DND-41 (cell line): Measurements from ENCODE around the gene CDCA7L.

Experiments
- ATAC-seq: fragments of 200-7000 bp; cut with Tn5 transposase; 3 replicates; pipeline ENCODE4 v1.9.1; 2021; ENCODE audit warnings: low read depth; ENCODE audit not compliant: insufficient read depth
- DNase-seq: peaks from one replicate; pipeline ENCODE4 v3.0.0-alpha.2; 2020
- H2AFZ ChIP-seq: 2 replicates; pipeline ENCODE4 v1.6.0; 2012; ENCODE audit warnings: low read depth, low read length
- H3K27ac ChIP-seq: 2 replicates; pipeline ENCODE4 v1.5.1; 2012; ENCODE audit warnings: low read length, inconsistent platforms
- H3K27me3 ChIP-seq: fragments of 200-600 bp; sonication (generic); 2 replicates; pipeline ENCODE4 v1.6.0; 2012; ENCODE audit warnings: low read length, mild to moderate bottlenecking, inconsistent platforms; ENCODE audit not compliant: insufficient read depth, poor library complexity
- H3K36me3 ChIP-seq: 2 replicates; pipeline ENCODE4 v1.5.1; 2012; ENCODE audit warnings: low read length, inconsistent platforms; ENCODE audit not compliant: insufficient read depth
- H3K4me1 ChIP-seq: 2 replicates; pipeline ENCODE4 v1.5.1; 2012; ENCODE audit warnings: mild to moderate bottlenecking, low read length; ENCODE audit not compliant: insufficient read depth
- H3K4me2 ChIP-seq: 2 replicates; pipeline ENCODE4 v1.6.0; 2012; ENCODE audit warnings: mild to moderate bottlenecking, moderate library complexity, low read length, inconsistent platforms; ENCODE audit not compliant: insufficient read depth
- H3K4me3 ChIP-seq, 2 experiments: fragments of 200-600 bp in 1 of 2; shearing (Covaris generic) in 1 of 2; 2 replicates each; pipeline ENCODE4 v1.5.1; 2012 to 2016; ENCODE audit warnings: inconsistent platforms in 2 of 2, low read length in 2 of 2, mild to moderate bottlenecking in 2 of 2, low read depth in 1 of 2, moderate library complexity in 1 of 2
- H3K79me2 ChIP-seq: 2 replicates; pipeline ENCODE4 v1.6.0; 2012; ENCODE audit warnings: low read length, inconsistent platforms; ENCODE audit not compliant: insufficient read depth
- H3K9ac ChIP-seq: 2 replicates; pipeline ENCODE4 v1.6.0; 2012; ENCODE audit warnings: low read depth, mild to moderate bottlenecking, inconsistent platforms, low read length, moderate library complexity
- H3K9me3 ChIP-seq: 2 replicates; pipeline ENCODE4 v1.5.1; 2012; ENCODE audit warnings: low read length, moderate library complexity, mild to moderate bottlenecking, inconsistent platforms; ENCODE audit not compliant: insufficient read depth, severe bottlenecking
- H4K20me1 ChIP-seq: 2 replicates; pipeline ENCODE4 v1.6.0; 2012; ENCODE audit warnings: low read length; ENCODE audit not compliant: insufficient read depth
- EZH2 ChIP-seq: IDR thresholded peaks from 3 replicates; pipeline ENCODE4 v1.6.1; 2012; ENCODE audit warnings: borderline replicate concordance, low read depth, mild to moderate bottlenecking, moderate library complexity, low read length, inconsistent platforms; ENCODE audit not compliant: severe bottlenecking
- TF ChIP-seq, protein P1 (sequence below): IDR thresholded peaks from 2 replicates; pipeline ENCODE4 v1.5.1; 2012; ENCODE audit warnings: borderline replicate concordance, low read length, moderate library complexity, mild to moderate bottlenecking; ENCODE audit not compliant: poor library complexity, severe bottlenecking; ENCODE audit errors: extremely low read depth

The CDCA7L gene

DNA sequence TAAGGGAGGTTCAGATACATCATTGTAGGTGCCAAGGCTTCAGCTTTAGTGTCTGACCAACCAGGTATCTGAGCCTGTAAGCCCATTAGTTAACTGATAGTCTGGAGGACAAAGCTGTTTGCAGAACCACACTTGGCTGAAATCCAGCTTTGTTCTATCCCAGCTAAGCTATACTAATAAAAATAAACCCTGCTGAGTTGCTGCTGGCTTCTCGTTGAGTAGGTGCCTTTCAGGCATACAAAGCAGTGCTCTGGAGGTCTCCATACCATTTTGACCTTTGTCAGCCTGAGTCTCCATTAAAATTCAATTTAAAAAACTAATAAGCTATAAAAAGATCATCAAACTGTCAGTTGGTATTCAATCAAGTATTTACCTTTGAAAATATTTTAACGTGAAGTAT is 22.0 kb downstream of the CDCA7L start:
- Histone ChIP-seq H2AFZ (no peak overlapping the region), H3K79me2 (no peaks in the 10 kb centered on the region), H3K9ac (no peak overlapping the region), H3K36me3 (no peaks in the 10 kb centered on the region), H3K9me3 (no peaks in the 10 kb centered on the region), H3K27ac (no peak overlapping the region), H3K4me3 (no peak overlapping the region), H3K4me1 (no peaks in the 10 kb centered on the region), H3K27me3 (peaks cover 15% of the 10 kb centered on the region), H4K20me1 (no peaks in the 10 kb centered on the region), H3K4me2 (no peak overlapping the region)
- no peak for DNase-seq
- ATAC-seq: no peak
- no peak for TF ChIP-seq EZH2
- TF ChIP-seq, protein P1, sequence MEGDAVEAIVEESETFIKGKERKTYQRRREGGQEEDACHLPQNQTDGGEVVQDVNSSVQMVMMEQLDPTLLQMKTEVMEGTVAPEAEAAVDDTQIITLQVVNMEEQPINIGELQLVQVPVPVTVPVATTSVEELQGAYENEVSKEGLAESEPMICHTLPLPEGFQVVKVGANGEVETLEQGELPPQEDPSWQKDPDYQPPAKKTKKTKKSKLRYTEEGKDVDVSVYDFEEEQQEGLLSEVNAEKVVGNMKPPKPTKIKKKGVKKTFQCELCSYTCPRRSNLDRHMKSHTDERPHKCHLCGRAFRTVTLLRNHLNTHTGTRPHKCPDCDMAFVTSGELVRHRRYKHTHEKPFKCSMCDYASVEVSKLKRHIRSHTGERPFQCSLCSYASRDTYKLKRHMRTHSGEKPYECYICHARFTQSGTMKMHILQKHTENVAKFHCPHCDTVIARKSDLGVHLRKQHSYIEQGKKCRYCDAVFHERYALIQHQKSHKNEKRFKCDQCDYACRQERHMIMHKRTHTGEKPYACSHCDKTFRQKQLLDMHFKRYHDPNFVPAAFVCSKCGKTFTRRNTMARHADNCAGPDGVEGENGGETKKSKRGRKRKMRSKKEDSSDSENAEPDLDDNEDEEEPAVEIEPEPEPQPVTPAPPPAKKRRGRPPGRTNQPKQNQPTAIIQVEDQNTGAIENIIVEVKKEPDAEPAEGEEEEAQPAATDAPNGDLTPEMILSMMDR: no peak

DNA sequence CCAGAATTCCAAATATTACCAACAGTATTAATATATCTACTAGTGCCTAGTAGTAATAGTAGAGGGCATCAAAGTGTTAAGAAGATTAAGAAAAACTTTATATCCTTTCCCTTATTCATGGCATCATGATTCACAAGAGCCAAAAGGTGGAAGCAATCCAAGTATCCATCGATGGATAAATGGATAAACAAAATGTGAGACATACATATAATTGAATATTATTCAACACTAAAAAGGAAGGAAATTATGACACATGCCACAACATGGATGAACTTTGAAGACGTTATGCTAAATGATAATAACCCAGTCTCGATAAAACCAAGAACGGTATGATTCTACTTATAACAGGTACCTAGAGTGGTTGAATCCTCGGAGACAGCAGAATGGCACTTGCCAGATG is 23.1 kb downstream of the CDCA7L start:
- ATAC-seq (no peak), DNase-seq (no peak)
- H3K9me3 ChIP-seq: no peaks in the 10 kb centered on the region
- no peak overlapping the region for H3K9ac ChIP-seq
- H3K4me1 ChIP-seq: no peaks in the 10 kb centered on the region
- no peak overlapping the region for H3K4me3 ChIP-seq
- no peaks in the 10 kb centered on the region for H4K20me1 ChIP-seq
- H3K79me2 ChIP-seq: no peaks in the 10 kb centered on the region
- TF ChIP-seq, protein P1: no peak
- no peak for TF ChIP-seq EZH2
- no peak overlapping the region for H3K27ac ChIP-seq
- H3K4me2 ChIP-seq: no peak overlapping the region
- no peak overlapping the region for H2AFZ ChIP-seq
- no peaks in the 10 kb centered on the region for H3K36me3 ChIP-seq
- H3K27me3 ChIP-seq: peaks cover 15% of the 10 kb centered on the region

DNA sequence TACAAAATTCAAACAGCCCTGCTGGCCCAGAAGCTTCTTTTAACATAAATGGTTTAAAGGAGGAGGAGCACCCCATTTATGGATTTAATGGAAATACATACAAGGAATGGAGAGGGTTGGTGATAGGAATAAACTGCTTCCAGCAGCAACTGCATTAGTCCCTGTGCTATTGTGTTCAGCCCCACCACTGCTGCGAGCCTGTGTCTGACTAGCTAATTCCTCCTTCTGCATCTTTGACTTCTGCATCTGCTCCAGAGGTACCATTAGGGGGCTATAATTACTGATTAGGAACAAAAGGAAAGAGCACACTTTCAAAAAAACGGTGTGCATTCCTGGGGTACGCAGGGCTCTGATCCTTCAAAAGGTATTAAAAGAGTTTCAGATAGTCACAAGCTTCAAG is 24.8 kb downstream of the CDCA7L start:
- H3K27ac ChIP-seq: no peak overlapping the region
- H3K79me2 ChIP-seq: no peaks in the 10 kb centered on the region
- no peak overlapping the region for H3K9ac ChIP-seq
- H4K20me1 ChIP-seq: no peaks in the 10 kb centered on the region
- H3K9me3 ChIP-seq: no peaks in the 10 kb centered on the region
- no peak overlapping the region for H2AFZ ChIP-seq
- H3K4me3 ChIP-seq: no peak overlapping the region
- H3K4me1 ChIP-seq: no peaks in the 10 kb centered on the region
- H3K27me3 ChIP-seq: peaks cover 18% of the 10 kb centered on the region
- no peak overlapping the region for H3K4me2 ChIP-seq
- DNase-seq (no peak), ATAC-seq (no peak)
- H3K36me3 ChIP-seq: no peaks in the 10 kb centered on the region
- no peak for TF ChIP-seq EZH2
- TF ChIP-seq, protein P1: no peak

DNA sequence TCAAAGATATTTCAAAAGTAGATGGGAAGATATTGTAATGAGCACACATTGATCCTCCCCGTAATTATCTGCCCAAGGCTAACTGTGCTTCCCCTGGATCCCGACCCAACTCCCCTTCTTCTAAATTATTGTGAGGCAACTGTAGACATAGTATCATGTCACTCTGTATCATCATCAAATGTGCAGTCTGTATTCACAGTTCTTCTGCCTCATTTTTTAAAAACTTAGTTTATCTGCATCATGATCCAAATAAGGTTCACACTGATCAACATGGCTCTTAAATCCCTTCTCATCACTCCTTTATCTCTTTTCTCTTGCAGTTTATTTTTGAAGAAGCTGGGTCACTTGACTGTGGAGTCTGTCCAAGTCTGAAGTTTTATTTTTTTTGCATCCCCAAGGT is 27.5 kb downstream of the CDCA7L start:
- Histone ChIP-seq H3K27ac (no peak overlapping the region), H3K4me1 (no peaks in the 10 kb centered on the region), H3K9ac (no peak overlapping the region), H3K9me3 (no peaks in the 10 kb centered on the region), H3K4me2 (no peak overlapping the region), H3K36me3 (no peaks in the 10 kb centered on the region), H4K20me1 (no peaks in the 10 kb centered on the region), H3K79me2 (no peaks in the 10 kb centered on the region), H3K27me3 (peaks cover 18% of the 10 kb centered on the region), H3K4me3 (no peak overlapping the region), H2AFZ (no peak overlapping the region)
- ATAC-seq (no peak), DNase-seq (no peak)
- TF ChIP-seq EZH2: no peak
- TF ChIP-seq, protein P1: no peak
